Loucy (cell line): ENCODE data around the gene UBALD1.

Experiments used
- H2AFZ ChIP-seq: fragments of 200-600 bp; sonication (generic); 2 replicates; pipeline ENCODE4 v1.6.0; 2016; ENCODE audit warnings: antibody characterized with exemption, mild to moderate bottlenecking, low read length, moderate library complexity
- H3F3A ChIP-seq: fragments of 200-600 bp; 2 replicates; pipeline ENCODE4 v1.6.0; 2016; ENCODE audit warnings: antibody characterized with exemption, low read depth, mild to moderate bottlenecking
- H3K27me3 ChIP-seq: fragments of 200-600 bp; sonication (generic); 2 replicates; pipeline ENCODE4 v1.6.1; 2014; ENCODE audit warnings: low read length, mild to moderate bottlenecking; ENCODE audit not compliant: insufficient read depth, poor library complexity, severe bottlenecking
- H3K36me3 ChIP-seq: fragments of 200-600 bp; sonication (generic); 2 replicates; pipeline ENCODE4 v1.6.1; 2016; ENCODE audit warnings: low read length; ENCODE audit not compliant: insufficient read depth
- H3K4me1 ChIP-seq: fragments of 200-600 bp; sonication (generic); 2 replicates; pipeline ENCODE4 v1.5.1; 2014; ENCODE audit warnings: low read length, mild to moderate bottlenecking; ENCODE audit not compliant: insufficient read depth, poor library complexity, severe bottlenecking
- H3K4me2 ChIP-seq: fragments of 200-600 bp; sonication (generic); 2 replicates; pipeline ENCODE4 v1.6.0; 2014; ENCODE audit warnings: antibody characterized with exemption, low read length, low read depth, mild to moderate bottlenecking; ENCODE audit not compliant: poor library complexity, severe bottlenecking
- H3K4me3 ChIP-seq: fragments of 200-600 bp; sonication (generic); 2 replicates; pipeline ENCODE4 v1.5.1; 2014; ENCODE audit warnings: low read length, mild to moderate bottlenecking, mixed read lengths; ENCODE audit not compliant: poor library complexity, severe bottlenecking
- H3K79me2 ChIP-seq: fragments of 200-600 bp; sonication (generic); 2 replicates; pipeline ENCODE4 v1.6.1; 2014; ENCODE audit warnings: low read length; ENCODE audit not compliant: insufficient read depth
- H3K9ac ChIP-seq: fragments of 200-600 bp; sonication (generic); 2 replicates; pipeline ENCODE4 v1.6.0; 2014; ENCODE audit warnings: mild to moderate bottlenecking, low read depth, low read length, moderate library complexity; ENCODE audit not compliant: poor library complexity, severe bottlenecking
- H3K9me2 ChIP-seq: fragments of 200-600 bp; sonication (generic); replicated peaks from 2 replicates; pipeline ENCODE4 v1.6.1; 2016; ENCODE audit warnings: low read depth, low read length, mixed read lengths
- H3K9me3 ChIP-seq: fragments of 200-600 bp; sonication (generic); 2 replicates; pipeline ENCODE4 v1.6.1; 2014; ENCODE audit warnings: mild to moderate bottlenecking, antibody characterized with exemption, low read length, low read depth; ENCODE audit not compliant: insufficient read depth
- H4K20me1 ChIP-seq: fragments of 200-600 bp; sonication (generic); 2 replicates; pipeline ENCODE4 v1.6.0; 2014; ENCODE audit warnings: antibody characterized with exemption, low read length, mild to moderate bottlenecking; ENCODE audit not compliant: insufficient read depth, poor library complexity, severe bottlenecking
- EZH2phosphoT487 ChIP-seq: fragments of 200-600 bp; IDR thresholded peaks from 2 replicates; pipeline ENCODE4 v1.6.1; 2018; ENCODE audit warnings: antibody characterized with exemption, mild to moderate bottlenecking, moderate library complexity, borderline replicate concordance
- TF ChIP-seq, protein P1 (sequence below): fragments of 200-600 bp; sonication (generic); conservative IDR thresholded peaks from 2 replicates; pipeline ENCODE4 v1.5.1; 2014; ENCODE audit warnings: mild to moderate bottlenecking, antibody characterized with exemption, low read length

UBALD1 gene

DNA sequence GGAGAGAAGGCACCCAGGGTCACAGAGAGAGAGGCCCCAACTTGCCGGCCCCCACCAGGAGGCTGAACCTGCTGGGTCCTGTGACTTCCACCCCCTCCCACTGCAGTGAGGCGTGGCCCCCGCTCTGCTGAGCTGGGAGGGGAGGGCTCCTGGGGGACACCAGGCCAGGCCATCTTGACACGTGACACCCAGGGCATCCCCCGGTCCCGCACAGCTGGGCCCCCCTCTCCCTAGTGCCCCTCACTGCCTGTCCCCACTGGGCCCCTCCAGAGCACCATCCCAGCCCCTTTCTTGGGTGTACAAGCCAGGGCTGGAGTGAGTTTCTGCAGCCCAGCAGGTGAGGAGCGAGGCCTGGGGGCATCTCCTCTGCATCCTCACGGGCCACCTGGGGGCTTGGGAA, 12.4 kb downstream of the UBALD1 start:
- Histone ChIP-seq H3K27me3 (no peaks in the 10 kb centered on the region), H3K79me2 (no peaks in the 10 kb centered on the region)
- TF ChIP-seq EZH2phosphoT487 = no peak
- TF ChIP-seq, protein P1, sequence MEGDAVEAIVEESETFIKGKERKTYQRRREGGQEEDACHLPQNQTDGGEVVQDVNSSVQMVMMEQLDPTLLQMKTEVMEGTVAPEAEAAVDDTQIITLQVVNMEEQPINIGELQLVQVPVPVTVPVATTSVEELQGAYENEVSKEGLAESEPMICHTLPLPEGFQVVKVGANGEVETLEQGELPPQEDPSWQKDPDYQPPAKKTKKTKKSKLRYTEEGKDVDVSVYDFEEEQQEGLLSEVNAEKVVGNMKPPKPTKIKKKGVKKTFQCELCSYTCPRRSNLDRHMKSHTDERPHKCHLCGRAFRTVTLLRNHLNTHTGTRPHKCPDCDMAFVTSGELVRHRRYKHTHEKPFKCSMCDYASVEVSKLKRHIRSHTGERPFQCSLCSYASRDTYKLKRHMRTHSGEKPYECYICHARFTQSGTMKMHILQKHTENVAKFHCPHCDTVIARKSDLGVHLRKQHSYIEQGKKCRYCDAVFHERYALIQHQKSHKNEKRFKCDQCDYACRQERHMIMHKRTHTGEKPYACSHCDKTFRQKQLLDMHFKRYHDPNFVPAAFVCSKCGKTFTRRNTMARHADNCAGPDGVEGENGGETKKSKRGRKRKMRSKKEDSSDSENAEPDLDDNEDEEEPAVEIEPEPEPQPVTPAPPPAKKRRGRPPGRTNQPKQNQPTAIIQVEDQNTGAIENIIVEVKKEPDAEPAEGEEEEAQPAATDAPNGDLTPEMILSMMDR = no peak

GRCh38 chr16:4601864-4602186, 12.9 kb downstream of the UBALD1 start:
- Histone ChIP-seq H2AFZ (no peak overlapping the region), H3K9me3 (no peaks in the 10 kb centered on the region), H3K4me2 (no peak overlapping the region)

More for the DNA sequence above, 12.4 kb downstream of the UBALD1 start:
- Histone ChIP-seq H3K9me2 (no peaks in the 10 kb centered on the region), H3K9me3 (no peaks in the 10 kb centered on the region), H3K4me1 (no peaks in the 10 kb centered on the region), H3F3A (no peaks in the 10 kb centered on the region), H3K4me2 (no peak overlapping the region), H3K4me3 (no peak overlapping the region), H2AFZ (no peak overlapping the region), H3K36me3 (no peaks in the 10 kb centered on the region), H3K9ac (no peak overlapping the region), H4K20me1 (no peaks in the 10 kb centered on the region)

DNA sequence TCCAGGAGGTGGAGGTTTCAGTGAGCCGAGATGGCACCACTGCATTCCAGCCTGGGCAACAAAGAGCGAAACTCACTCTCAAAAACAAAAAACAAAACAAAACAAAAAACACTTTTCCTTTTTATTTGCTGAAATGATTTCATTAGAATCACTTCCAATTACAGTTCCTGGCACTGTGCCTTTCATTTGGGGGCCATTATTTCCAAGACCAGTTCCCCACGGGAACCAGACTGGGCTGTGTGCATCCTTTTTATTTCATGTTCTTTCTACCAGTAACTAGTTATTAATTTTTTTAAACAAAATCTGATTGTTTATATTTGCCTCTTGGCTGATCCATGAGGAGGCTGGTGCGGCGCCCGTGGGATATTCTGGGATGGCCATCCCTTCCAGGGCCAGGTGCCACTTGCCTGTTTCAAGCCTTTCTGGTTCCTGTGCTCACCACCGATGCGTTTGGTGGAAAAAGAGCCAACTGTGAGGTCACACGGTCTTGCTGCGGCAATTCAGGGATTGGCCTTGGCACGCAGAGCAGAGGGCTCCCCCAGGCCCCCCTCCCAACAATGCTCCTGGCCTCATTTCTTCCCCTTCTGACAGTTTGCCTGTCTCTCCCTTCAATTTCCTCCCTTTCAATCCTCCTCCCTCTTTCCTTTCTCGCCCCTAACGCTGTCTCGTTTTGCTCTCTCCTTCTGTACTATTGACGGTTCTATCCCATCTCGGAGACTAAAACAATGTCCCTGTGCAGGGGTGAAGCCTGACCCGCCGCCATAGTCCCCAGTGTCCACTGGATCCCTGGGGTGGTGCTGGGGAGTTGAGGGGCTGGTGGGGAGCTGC, 13.4 kb downstream of the UBALD1 start:
- H3K4me3 ChIP-seq = no peak overlapping the region
- no peaks in the 10 kb centered on the region for H3F3A ChIP-seq
- H4K20me1 ChIP-seq = no peaks in the 10 kb centered on the region
- no peaks in the 10 kb centered on the region for H3K9me2 ChIP-seq
- TF ChIP-seq, protein P1 = no peak
- TF ChIP-seq EZH2phosphoT487 = no peak
- no peaks in the 10 kb centered on the region for H3K4me1 ChIP-seq
- no peaks in the 10 kb centered on the region for H3K27me3 ChIP-seq
- no peak overlapping the region for H2AFZ ChIP-seq
- no peaks in the 10 kb centered on the region for H3K9me3 ChIP-seq
- H3K4me2 ChIP-seq = no peak overlapping the region
- no peak overlapping the region for H3K9ac ChIP-seq
- H3K79me2 ChIP-seq = no peaks in the 10 kb centered on the region
- H3K36me3 ChIP-seq = no peaks in the 10 kb centered on the region

More at GRCh38 chr16:4601864-4602186, 12.9 kb downstream of the UBALD1 start:
- H4K20me1 ChIP-seq = no peaks in the 10 kb centered on the region
- H3F3A ChIP-seq = no peaks in the 10 kb centered on the region
- H3K36me3 ChIP-seq = no peaks in the 10 kb centered on the region
- H3K27me3 ChIP-seq = no peaks in the 10 kb centered on the region
- H3K4me1 ChIP-seq = no peaks in the 10 kb centered on the region
- H3K79me2 ChIP-seq = no peaks in the 10 kb centered on the region
- no peak for TF ChIP-seq EZH2phosphoT487
- TF ChIP-seq, protein P1 = no peak
- H3K9ac ChIP-seq = no peak overlapping the region
- no peak overlapping the region for H3K4me3 ChIP-seq
- no peaks in the 10 kb centered on the region for H3K9me2 ChIP-seq
